ENCODE data around the gene RELL2.

RELL2 gene

GRCh38 chr5:141636413-141637122, at the start of gene RELL2, which contains the start of gene HDAC3:
TSS of gene RELL2 (plus strand) at chr5:141636997. CDS start at chr5:141638226, 1,229 bp downstream.
TSS of gene HDAC3 (minus strand) at chr5:141636849. CDS start at chr5:141636790, 59 bp downstream.
- no peak for TF ChIP-seq CEBPB (IDR thresholded peaks at IDR 0.05)
- no peak for TF ChIP-seq USF1 (IDR thresholded peaks at IDR 0.05)
- TF ChIP-seq TCF12 (IDR thresholded peaks at IDR 0.05; ENCODE audit: low read depth) = 0 out of 2 replicates have a peak, but pooled peaks have one; percentile 14
- TF ChIP-seq FOXM1 (IDR thresholded peaks at IDR 0.05; ENCODE audit: borderline replicate concordance, low read depth) = no peak
- peak; percentile 5; the same call in 1 of the 2 replicates for TF ChIP-seq REST (IDR thresholded peaks at IDR 0.05; ENCODE audit: low read depth)

GRCh38 chr5:141590127-141590526, 46.7 kb upstream of the RELL2 start:
- no peak for TF ChIP-seq EGR1 (IDR thresholded peaks at IDR 0.05)
- TF ChIP-seq ZBTB7A (IDR thresholded peaks at IDR 0.05; ENCODE audit: low read depth) = no peak
- TF ChIP-seq TAF1 (IDR thresholded peaks at IDR 0.05; ENCODE audit: low read depth) = no peak
- TF ChIP-seq NFIC (IDR thresholded peaks at IDR 0.05) = no peak
- TF ChIP-seq TEAD4 (IDR thresholded peaks at IDR 0.05) = no peak
- TF ChIP-seq MAX (IDR thresholded peaks at IDR 0.05) = no peak
- TF ChIP-seq EP300 (IDR thresholded peaks at IDR 0.05; ENCODE audit: borderline replicate concordance) = no peak
- TF ChIP-seq CEBPB (IDR thresholded peaks at IDR 0.05) = no peak
- no peak for TF ChIP-seq USF1 (IDR thresholded peaks at IDR 0.05)
- no peak for TF ChIP-seq FOXM1 (IDR thresholded peaks at IDR 0.05; ENCODE audit: borderline replicate concordance, low read depth)
- TF ChIP-seq RAD21 (IDR thresholded peaks at IDR 0.05; ENCODE audit: low read depth) = no peak
- no peak for TF ChIP-seq TCF12 (IDR thresholded peaks at IDR 0.05; ENCODE audit: low read depth)

- TF ChIP-seq CEBPB (IDR thresholded peaks at IDR 0.05) (no peak), TCF12 (IDR thresholded peaks at IDR 0.05; ENCODE audit: low read depth) (no peak)
Observed at GRCh38 chr5:141596867-141597266, 39.9 kb upstream of the RELL2 start.

GRCh38 chr5:141597394-141597793, 39.4 kb upstream of the RELL2 start:
- TF ChIP-seq EP300 (IDR thresholded peaks at IDR 0.05; ENCODE audit: borderline replicate concordance) = no peak
- no peak for TF ChIP-seq TEAD4 (IDR thresholded peaks at IDR 0.05)
- TF ChIP-seq RAD21 (IDR thresholded peaks at IDR 0.05; ENCODE audit: low read depth) = no peak
- no peak for TF ChIP-seq FOXM1 (IDR thresholded peaks at IDR 0.05; ENCODE audit: borderline replicate concordance, low read depth)
- no peak for TF ChIP-seq NFIC (IDR thresholded peaks at IDR 0.05)
- TF ChIP-seq MAX (IDR thresholded peaks at IDR 0.05) = no peak
- TF ChIP-seq YY1 (IDR thresholded peaks at IDR 0.05; ENCODE audit: low read depth) = no peak
- no peak for TF ChIP-seq REST (IDR thresholded peaks at IDR 0.05; ENCODE audit: low read depth)
- no peak for TF ChIP-seq ZBTB7A (IDR thresholded peaks at IDR 0.05; ENCODE audit: low read depth)

GRCh38 chr5:141597814-141598213, 39.0 kb upstream of the RELL2 start:
- TF ChIP-seq EGR1 (IDR thresholded peaks at IDR 0.05) (no peak), CEBPB (IDR thresholded peaks at IDR 0.05) (no peak), NFIC (IDR thresholded peaks at IDR 0.05) (no peak), USF1 (IDR thresholded peaks at IDR 0.05) (no peak), TAF1 (IDR thresholded peaks at IDR 0.05; ENCODE audit: low read depth) (no peak), TEAD4 (IDR thresholded peaks at IDR 0.05) (no peak), EP300 (IDR thresholded peaks at IDR 0.05; ENCODE audit: borderline replicate concordance) (no peak), MAX (IDR thresholded peaks at IDR 0.05) (no peak), REST (IDR thresholded peaks at IDR 0.05; ENCODE audit: low read depth) (no peak), ZBTB7A (IDR thresholded peaks at IDR 0.05; ENCODE audit: low read depth) (no peak), FOXM1 (IDR thresholded peaks at IDR 0.05; ENCODE audit: borderline replicate concordance, low read depth) (no peak), YY1 (IDR thresholded peaks at IDR 0.05; ENCODE audit: low read depth) (no peak)
